HEK293T (cell line): ENCODE measurements around the gene CDSN.

ENCODE experiments used
- ARNT ChIP-seq: fragments of 450-650 bp; IDR thresholded peaks from 2 replicates; pipeline ENCODE4 v1.6.1; 2017; ENCODE audit warnings: mild to moderate bottlenecking
- BHLHE40 ChIP-seq: fragments of 450-650 bp; IDR thresholded peaks from 2 replicates; pipeline ENCODE4 v1.6.1; 2016; ENCODE audit warnings: mild to moderate bottlenecking, moderate library complexity, borderline replicate concordance
- ELF4 ChIP-seq: fragments of 450-650 bp; IDR thresholded peaks from 2 replicates; pipeline ENCODE4 v1.6.1; 2017; ENCODE audit warnings: antibody characterized with exemption
- FOXA1 ChIP-seq: fragments of 450-650 bp; IDR thresholded peaks from 2 replicates; pipeline ENCODE4 v1.6.1; 2016; ENCODE audit warnings: mild to moderate bottlenecking
- FOXK2 ChIP-seq: fragments of 450-650 bp; IDR thresholded peaks from 2 replicates; pipeline ENCODE4 v1.6.1; 2016; ENCODE audit warnings: mild to moderate bottlenecking
- FOXM1 ChIP-seq: fragments of 450-650 bp; IDR thresholded peaks from 2 replicates; pipeline ENCODE4 v1.6.1; 2017; ENCODE audit warnings: mild to moderate bottlenecking, borderline replicate concordance
- HDGF ChIP-seq: fragments of 450-650 bp; IDR thresholded peaks from 2 replicates; pipeline ENCODE4 v1.6.1; 2017; ENCODE audit warnings: antibody characterized with exemption, borderline replicate concordance
- LEF1 ChIP-seq: fragments of 450-650 bp; IDR thresholded peaks from 2 replicates; pipeline ENCODE4 v1.6.1; 2017; ENCODE audit warnings: mild to moderate bottlenecking, borderline replicate concordance
- SP1 ChIP-seq: fragments of 450-650 bp; IDR thresholded peaks from 2 replicates; pipeline ENCODE4 v1.6.1; 2017
- ZNF384 ChIP-seq: fragments of 450-650 bp; IDR thresholded peaks from 2 replicates; pipeline ENCODE4 v1.6.1; 2016
- TF ChIP-seq, protein P1 (sequence below): fragments of 450-650 bp; IDR thresholded peaks from 2 replicates; pipeline ENCODE4 v1.6.1; 2016

DNA sequence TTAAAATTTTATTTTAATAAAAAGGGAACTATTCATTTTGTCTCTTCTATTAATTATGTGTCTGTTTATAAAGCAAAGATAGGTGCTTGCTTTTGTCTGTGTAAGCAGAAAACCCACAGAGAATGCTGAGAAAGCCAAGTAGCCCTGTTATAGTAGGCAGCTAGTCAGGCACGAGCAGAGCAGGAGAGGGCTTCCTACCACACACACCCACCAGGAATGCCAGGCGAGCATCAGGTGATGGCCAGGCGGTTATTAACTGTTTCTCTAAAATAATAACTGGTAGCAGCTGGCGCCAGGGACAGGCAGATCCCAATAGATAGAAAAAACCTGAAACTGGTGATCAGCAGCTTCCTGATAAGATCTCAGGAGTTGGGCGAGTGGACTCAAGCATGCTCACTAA is 23.6 kb downstream of the CDSN start:
- TF ChIP-seq FOXK2 (no peak), FOXM1 (no peak), SP1 (no peak), BHLHE40 (no peak), ZNF384 (no peak), LEF1 (no peak), HDGF (no peak), FOXA1 (no peak), ELF4 (no peak), ARNT (no peak)
- TF ChIP-seq, protein P1, sequence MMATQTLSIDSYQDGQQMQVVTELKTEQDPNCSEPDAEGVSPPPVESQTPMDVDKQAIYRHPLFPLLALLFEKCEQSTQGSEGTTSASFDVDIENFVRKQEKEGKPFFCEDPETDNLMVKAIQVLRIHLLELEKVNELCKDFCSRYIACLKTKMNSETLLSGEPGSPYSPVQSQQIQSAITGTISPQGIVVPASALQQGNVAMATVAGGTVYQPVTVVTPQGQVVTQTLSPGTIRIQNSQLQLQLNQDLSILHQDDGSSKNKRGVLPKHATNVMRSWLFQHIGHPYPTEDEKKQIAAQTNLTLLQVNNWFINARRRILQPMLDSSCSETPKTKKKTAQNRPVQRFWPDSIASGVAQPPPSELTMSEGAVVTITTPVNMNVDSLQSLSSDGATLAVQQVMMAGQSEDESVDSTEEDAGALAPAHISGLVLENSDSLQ: no peak
